Keratinocyte (primary cell): ENCODE data around the gene GOLGA7B. TPM values are rescaled to one million over a fixed set of nuclear protein-coding genes. Genes with fewer than 3 reads are reported as not detected.

Experiments
- DNase-seq: peaks from one replicate; pipeline ENCODE4 v3.0.0-alpha.2; 2011; ENCODE audit warnings: low read depth, missing footprints, low spot score
- FAIRE-seq: peaks from 2 replicates; lab custom pipeline; 2011; peaks lifted over from hg19 to GRCh38; lab: Jason Lieb, UNC
- H2AFZ ChIP-seq: 2 replicates; pipeline ENCODE4 v1.6.0; 2012; ENCODE audit warnings: low read length, control low read depth, inconsistent platforms; ENCODE audit not compliant: control insufficient read depth
- H3K27ac ChIP-seq: 2 replicates; pipeline ENCODE4 v1.5.1; 2011; ENCODE audit warnings: low read length; ENCODE audit not compliant: control insufficient read depth, insufficient read depth
- H3K27me3 ChIP-seq: 3 replicates; pipeline ENCODE4 v1.6.0; 2011; ENCODE audit warnings: low read length; ENCODE audit not compliant: control insufficient read depth, insufficient read depth; ENCODE audit errors: extremely low read depth
- H3K36me3 ChIP-seq, 2 experiments: 2 replicates in 1 of 2; 3 replicates in 1 of 2; pipeline ENCODE4 v1.5.1; 2011; ENCODE audit warnings: low read length in 2 of 2, mild to moderate bottlenecking in 1 of 2; ENCODE audit not compliant: control insufficient read depth in 2 of 2, insufficient read depth in 2 of 2; ENCODE audit errors: extremely low read depth in 1 of 2
- H3K4me1 ChIP-seq: 3 replicates; pipeline ENCODE4 v1.5.1; 2011; ENCODE audit warnings: low read length; ENCODE audit not compliant: control insufficient read depth, insufficient read depth; ENCODE audit errors: extremely low read depth
- H3K4me2 ChIP-seq: 3 replicates; pipeline ENCODE4 v1.6.0; 2011; ENCODE audit warnings: low read depth, low read length; ENCODE audit not compliant: control insufficient read depth, insufficient read depth; ENCODE audit errors: extremely low read depth
- H3K4me3 ChIP-seq, 3 experiments: fragments of 200-600 bp in 1 of 3; sonication (generic) in 1 of 3; 2 replicates in 2 of 3; 3 replicates in 1 of 3; pipeline ENCODE4 v1.5.1; 2011 to 2016; ENCODE audit warnings: low read length in 3 of 3, mild to moderate bottlenecking in 3 of 3, control low read depth in 2 of 3, inconsistent platforms in 1 of 3, low read depth in 1 of 3, mixed read lengths in 1 of 3, mixed run types in 1 of 3, moderate library complexity in 1 of 3; ENCODE audit not compliant: control insufficient read depth in 2 of 3, insufficient read depth in 2 of 3; ENCODE audit errors: extremely low read depth in 1 of 3
- H3K79me2 ChIP-seq: 2 replicates; pipeline ENCODE4 v1.6.0; 2012; ENCODE audit warnings: low read length; ENCODE audit not compliant: control insufficient read depth, insufficient read depth
- H3K9ac ChIP-seq: 3 replicates; pipeline ENCODE4 v1.6.0; 2011; ENCODE audit warnings: low read length; ENCODE audit not compliant: control insufficient read depth, insufficient read depth; ENCODE audit errors: extremely low read depth
- H3K9me1 ChIP-seq: 3 replicates; pipeline ENCODE4 v1.6.0; 2011; ENCODE audit warnings: low read length; ENCODE audit not compliant: control insufficient read depth, insufficient read depth; ENCODE audit errors: extremely low read depth
- H3K9me3 ChIP-seq: 2 replicates; pipeline ENCODE4 v1.5.1; 2012; ENCODE audit warnings: low read depth, low read length; ENCODE audit not compliant: control insufficient read depth
- H4K20me1 ChIP-seq: 3 replicates; pipeline ENCODE4 v1.6.0; 2011; ENCODE audit warnings: low read length; ENCODE audit not compliant: control insufficient read depth, insufficient read depth; ENCODE audit errors: extremely low read depth
- EZH2 ChIP-seq: IDR thresholded peaks from one replicate; pipeline ENCODE4 v1.6.1; 2012; ENCODE audit warnings: inconsistent platforms, mild to moderate bottlenecking, low read length, moderate library complexity
- dilution Hi-C: fragments of 300-500 bp; cut with MboI; formaldehyde crosslinking; loops from one replicate; pipeline ENCODE4 v1.7.0; 2020; ENCODE audit warnings: low sequenced_read_pairs; ENCODE audit not compliant: extremely low pct_ligation_motif_present
- polyA plus RNA-seq, 5 experiments: library from polyadenylated mRNA; depleted of rRNA in 3 of 5; stranded (reverse) in 3 of 5; stranded (forward) in 1 of 5; unstranded in 1 of 5; fragments of >200 nt; gene quantifications; 1 replicate in 1 of 5; 2 replicates in 3 of 5; 3 replicates in 1 of 5; pipeline versions ENCODE4 v1.2.1 to v1.2.3, GENCODE V29; 2011 to 2012; ENCODE audit warnings: missing spikeins in 2 of 5, low read depth in 1 of 5, low replicate concordance in 1 of 5
- TF ChIP-seq, protein P1 (sequence below), 3 experiments: IDR thresholded peaks in 1 of 3; conservative IDR thresholded peaks in 1 of 3; optimal IDR thresholded peaks in 1 of 3; 2 replicates in 2 of 3; 3 replicates in 1 of 3; pipeline versions ENCODE3 to v1.5.1; 2011; ENCODE audit warnings: low read length in 3 of 3, mild to moderate bottlenecking in 3 of 3, moderate library complexity in 2 of 3, control low read depth in 1 of 3, inconsistent platforms in 1 of 3; ENCODE audit not compliant: insufficient read depth in 2 of 3; ENCODE audit errors: extremely low read depth in 1 of 3

GOLGA7B gene
- polyA plus RNA-seq, 1 donor (not counting 4 experiments of a cell fraction or from before 2014, with no cell fraction given) = 4.9 TPM

DNA sequence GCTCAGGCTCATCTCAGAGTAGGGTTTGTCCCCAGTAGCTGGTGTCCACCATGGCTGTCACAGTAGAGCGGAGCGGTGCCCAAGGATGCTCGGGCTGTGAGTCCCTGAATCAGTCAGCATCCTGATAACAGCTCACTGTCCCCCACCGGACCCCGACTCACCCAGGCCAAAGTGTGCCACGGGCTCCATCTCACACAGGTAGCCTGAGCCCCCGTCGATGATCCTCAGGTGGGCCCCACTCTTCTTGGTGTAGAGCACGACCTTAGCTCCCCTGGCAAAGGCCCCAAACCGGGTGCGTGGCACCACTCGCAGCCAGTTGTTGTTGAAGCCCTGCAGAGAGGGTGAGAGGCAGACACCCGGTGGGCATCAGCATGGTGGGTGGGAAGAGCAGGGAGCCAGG, 45.4 kb downstream of the GOLGA7B start:
- H3K27ac ChIP-seq = no peak overlapping the region
- no peaks in the 10 kb centered on the region for H4K20me1 ChIP-seq
- H3K4me2 ChIP-seq = no peak overlapping the region
- TF ChIP-seq, protein P1, sequence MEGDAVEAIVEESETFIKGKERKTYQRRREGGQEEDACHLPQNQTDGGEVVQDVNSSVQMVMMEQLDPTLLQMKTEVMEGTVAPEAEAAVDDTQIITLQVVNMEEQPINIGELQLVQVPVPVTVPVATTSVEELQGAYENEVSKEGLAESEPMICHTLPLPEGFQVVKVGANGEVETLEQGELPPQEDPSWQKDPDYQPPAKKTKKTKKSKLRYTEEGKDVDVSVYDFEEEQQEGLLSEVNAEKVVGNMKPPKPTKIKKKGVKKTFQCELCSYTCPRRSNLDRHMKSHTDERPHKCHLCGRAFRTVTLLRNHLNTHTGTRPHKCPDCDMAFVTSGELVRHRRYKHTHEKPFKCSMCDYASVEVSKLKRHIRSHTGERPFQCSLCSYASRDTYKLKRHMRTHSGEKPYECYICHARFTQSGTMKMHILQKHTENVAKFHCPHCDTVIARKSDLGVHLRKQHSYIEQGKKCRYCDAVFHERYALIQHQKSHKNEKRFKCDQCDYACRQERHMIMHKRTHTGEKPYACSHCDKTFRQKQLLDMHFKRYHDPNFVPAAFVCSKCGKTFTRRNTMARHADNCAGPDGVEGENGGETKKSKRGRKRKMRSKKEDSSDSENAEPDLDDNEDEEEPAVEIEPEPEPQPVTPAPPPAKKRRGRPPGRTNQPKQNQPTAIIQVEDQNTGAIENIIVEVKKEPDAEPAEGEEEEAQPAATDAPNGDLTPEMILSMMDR (optimal IDR thresholded peaks at IDR 0.05 in 1 of 3, IDR thresholded peaks at IDR 0.05 in 1 of 3, conservative IDR thresholded peaks at IDR 0.05 in 1 of 3; ENCODE audit: extremely low read depth in 1 of 3, insufficient read depth in 2 of 3, low read length in 3 of 3) = no peak
- TF ChIP-seq EZH2 = no peak
- H3K27me3 ChIP-seq = peaks cover 4% of the 10 kb centered on the region
- H3K79me2 ChIP-seq = no peaks in the 10 kb centered on the region
- H3K9me1 ChIP-seq = no peaks in the 10 kb centered on the region
- no peaks in the 10 kb centered on the region for H3K9me3 ChIP-seq
- DNase-seq (no peak), FAIRE-seq (no peak)
- H3K4me3 ChIP-seq = no peak overlapping the region
- peaks cover under 1% of the 10 kb centered on the region for H3K4me1 ChIP-seq
- H2AFZ ChIP-seq = no peak overlapping the region
- dilution Hi-C loops = no loop called here
- H3K36me3 ChIP-seq = no peaks in the 10 kb centered on the region
- no peak overlapping the region for H3K9ac ChIP-seq

- dilution Hi-C loops = no loop called here
- Histone ChIP-seq H2AFZ (no peak overlapping the region), H3K9me3 (no peaks in the 10 kb centered on the region), H3K4me1 (no peaks in the 10 kb centered on the region), H4K20me1 (no peaks in the 10 kb centered on the region), H3K4me2 (no peak overlapping the region), H3K27me3 (peaks cover 4% of the 10 kb centered on the region), H3K27ac (no peak overlapping the region), H3K9ac (no peak overlapping the region), H3K79me2 (no peaks in the 10 kb centered on the region), H3K9me1 (no peaks in the 10 kb centered on the region), H3K4me3 (no peak overlapping the region), H3K36me3 (no peaks in the 10 kb centered on the region)
- DNase-seq = no peak
- FAIRE-seq = no peak
- TF ChIP-seq, protein P1 (optimal IDR thresholded peaks at IDR 0.05 in 1 of 3, IDR thresholded peaks at IDR 0.05 in 1 of 3, conservative IDR thresholded peaks at IDR 0.05 in 1 of 3; ENCODE audit: extremely low read depth in 1 of 3, insufficient read depth in 2 of 3, low read length in 3 of 3) = no peak
- no peak for TF ChIP-seq EZH2
Observed at GRCh38 chr10:97895915-97896314, 46.3 kb downstream of the GOLGA7B start.
